Gastroesophageal sphincter (tissue), 3 donors: Measurements from ENCODE around the gene SOCS3.

Experiments used
- POLR2A ChIP-seq, 2 donors: fragments of 450-650 bp; IDR thresholded peaks; one replicate each; pipeline ENCODE4 v1.6.1; 2017; ENCODE audit warnings: antibody characterized with exemption in 2 of 2, mild to moderate bottlenecking in 2 of 2, moderate library complexity in 1 of 2
- TF ChIP-seq, protein P1 (sequence below), 4 experiments: fragments of 200-600 bp in 2 of 4; fragments of 450-650 bp in 2 of 4; sonication (generic) in 1 of 4; IDR thresholded peaks; one replicate each; pipeline ENCODE4 v1.5.1; 2017 to 2019; ENCODE audit warnings: antibody characterized with exemption in 4 of 4, mild to moderate bottlenecking in 2 of 4, moderate library complexity in 2 of 4

DNA sequence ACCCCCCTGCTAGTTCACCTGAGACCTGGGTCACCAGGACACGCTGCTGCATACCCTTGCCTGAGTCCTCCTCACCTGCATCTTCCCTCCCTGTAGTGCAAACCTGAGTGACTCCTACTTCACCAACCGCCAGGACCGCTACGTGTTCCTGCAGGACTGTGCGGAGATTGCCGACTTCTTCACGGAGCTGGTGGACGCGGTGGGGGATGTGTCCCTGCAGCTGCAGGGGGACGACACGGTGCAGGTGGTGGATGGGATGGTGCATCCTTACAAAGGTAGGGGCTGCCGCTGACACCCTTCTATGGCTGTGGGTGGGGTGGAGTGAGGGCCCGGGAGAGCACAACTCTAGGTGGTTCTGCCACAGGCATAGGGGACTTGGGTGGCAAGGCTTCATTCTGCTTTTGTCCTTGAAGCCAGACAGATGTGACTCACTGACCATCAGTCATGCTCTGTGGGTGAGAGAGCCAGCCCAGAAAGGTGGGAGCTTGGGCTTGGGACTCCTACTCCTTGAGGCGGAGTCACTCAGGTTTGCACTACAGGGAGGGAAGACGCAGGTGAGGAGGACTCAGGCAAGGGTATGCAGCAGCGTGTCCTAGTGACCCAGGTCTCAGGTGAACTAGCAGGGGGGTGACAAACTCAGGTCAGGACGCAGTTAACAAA lies 40.8 kb upstream of the SOCS3 start:
- TF ChIP-seq, protein P1, sequence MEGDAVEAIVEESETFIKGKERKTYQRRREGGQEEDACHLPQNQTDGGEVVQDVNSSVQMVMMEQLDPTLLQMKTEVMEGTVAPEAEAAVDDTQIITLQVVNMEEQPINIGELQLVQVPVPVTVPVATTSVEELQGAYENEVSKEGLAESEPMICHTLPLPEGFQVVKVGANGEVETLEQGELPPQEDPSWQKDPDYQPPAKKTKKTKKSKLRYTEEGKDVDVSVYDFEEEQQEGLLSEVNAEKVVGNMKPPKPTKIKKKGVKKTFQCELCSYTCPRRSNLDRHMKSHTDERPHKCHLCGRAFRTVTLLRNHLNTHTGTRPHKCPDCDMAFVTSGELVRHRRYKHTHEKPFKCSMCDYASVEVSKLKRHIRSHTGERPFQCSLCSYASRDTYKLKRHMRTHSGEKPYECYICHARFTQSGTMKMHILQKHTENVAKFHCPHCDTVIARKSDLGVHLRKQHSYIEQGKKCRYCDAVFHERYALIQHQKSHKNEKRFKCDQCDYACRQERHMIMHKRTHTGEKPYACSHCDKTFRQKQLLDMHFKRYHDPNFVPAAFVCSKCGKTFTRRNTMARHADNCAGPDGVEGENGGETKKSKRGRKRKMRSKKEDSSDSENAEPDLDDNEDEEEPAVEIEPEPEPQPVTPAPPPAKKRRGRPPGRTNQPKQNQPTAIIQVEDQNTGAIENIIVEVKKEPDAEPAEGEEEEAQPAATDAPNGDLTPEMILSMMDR (IDR thresholded peaks at IDR 0.05): no peak
- no peak for TF ChIP-seq POLR2A (IDR thresholded peaks at IDR 0.05)
